ENCODE results near the gene AVPR2.

Gene AVPR2

DNA sequence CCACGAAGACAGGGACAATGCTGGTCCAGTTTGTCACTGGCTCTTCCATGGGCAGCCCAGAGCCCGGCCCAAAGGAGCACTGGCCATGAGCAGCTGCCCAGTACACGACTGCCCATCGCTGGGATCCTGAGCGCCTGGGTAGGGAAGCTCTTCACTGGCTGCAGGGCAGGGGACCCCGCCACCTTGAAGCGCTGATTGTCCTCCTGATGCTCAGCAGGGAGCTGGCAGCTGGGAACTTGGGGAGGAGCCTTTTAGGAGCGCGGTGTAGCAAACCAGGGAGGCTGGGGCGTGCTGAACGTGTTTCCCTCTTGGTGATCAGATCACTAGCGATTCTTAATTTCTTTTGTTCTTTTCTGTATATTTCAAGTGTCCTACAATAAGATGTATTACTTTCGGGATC is 20.3 kb upstream of the AVPR2 start:
- H3K79me2 ChIP-seq (ENCODE audit: insufficient read depth, low read length), result no peaks in the 10 kb centered on the region
- no peak for ATAC-seq (ENCODE audit: insufficient read depth, low read depth)
- no peaks in the 10 kb centered on the region for H3K4me1 ChIP-seq (ENCODE audit: insufficient read depth, low read length)
- no peak overlapping the region for H3K4me3 ChIP-seq (ENCODE audit: low read depth in 1 of 2, low read length in 2 of 2)
- no peak overlapping the region for H2AFZ ChIP-seq (ENCODE audit: low read depth, low read length)
- no peaks in the 10 kb centered on the region for H3K36me3 ChIP-seq (ENCODE audit: insufficient read depth, low read length)
- no peaks in the 10 kb centered on the region for H3K9me3 ChIP-seq (ENCODE audit: insufficient read depth, low read length, severe bottlenecking)
- no peak for TF ChIP-seq EZH2 (IDR thresholded peaks at IDR 0.05; ENCODE audit: borderline replicate concordance, low read depth, low read length, severe bottlenecking)
- H3K27me3 ChIP-seq (ENCODE audit: insufficient read depth, low read length, poor library complexity), result no peaks in the 10 kb centered on the region
- no peak overlapping the region for H3K9ac ChIP-seq (ENCODE audit: low read depth, low read length)
- no peaks in the 10 kb centered on the region for H4K20me1 ChIP-seq (ENCODE audit: insufficient read depth, low read length)
- no peak overlapping the region for H3K27ac ChIP-seq (ENCODE audit: low read length)
- H3K4me2 ChIP-seq (ENCODE audit: insufficient read depth, low read length), result no peak overlapping the region
- no peak for DNase-seq

DNA sequence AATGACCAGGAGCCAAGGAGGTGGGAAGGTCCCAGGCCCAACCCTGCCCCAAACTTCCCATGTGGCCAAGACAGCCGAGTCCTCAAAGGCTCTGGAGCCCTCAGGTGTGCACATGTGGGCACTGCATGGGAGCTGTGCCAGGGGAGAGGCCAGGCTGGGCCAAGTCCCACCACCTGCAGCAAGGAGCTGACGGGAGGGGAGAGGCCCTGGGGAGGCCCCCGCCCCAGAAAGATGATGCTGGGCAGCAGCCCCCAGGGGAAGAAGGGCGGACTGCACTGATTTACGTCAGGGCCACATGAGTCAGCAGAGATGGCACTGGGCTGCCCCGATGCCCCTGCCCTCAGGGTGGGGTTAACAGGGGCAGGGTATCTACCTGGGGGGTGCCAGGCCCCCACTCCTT is 19.9 kb upstream of the AVPR2 start:
- H4K20me1 ChIP-seq (ENCODE audit: insufficient read depth, low read length), result no peaks in the 10 kb centered on the region
- H2AFZ ChIP-seq (ENCODE audit: low read depth, low read length), result no peak overlapping the region
- no peaks in the 10 kb centered on the region for H3K36me3 ChIP-seq (ENCODE audit: insufficient read depth, low read length)
- H3K27me3 ChIP-seq (ENCODE audit: insufficient read depth, low read length, poor library complexity), result no peaks in the 10 kb centered on the region
- no peak overlapping the region for H3K4me3 ChIP-seq (ENCODE audit: low read depth in 1 of 2, low read length in 2 of 2)
- H3K79me2 ChIP-seq (ENCODE audit: insufficient read depth, low read length), result no peaks in the 10 kb centered on the region
- no peaks in the 10 kb centered on the region for H3K9me3 ChIP-seq (ENCODE audit: insufficient read depth, low read length, severe bottlenecking)
- H3K9ac ChIP-seq (ENCODE audit: low read depth, low read length), result no peak overlapping the region
- ATAC-seq (ENCODE audit: insufficient read depth, low read depth) (peak; percentile 50; the same call in 1 of the 3 replicates), DNase-seq (no peak)
- no peak overlapping the region for H3K4me2 ChIP-seq (ENCODE audit: insufficient read depth, low read length)
- H3K27ac ChIP-seq (ENCODE audit: low read length), result no peak overlapping the region
- H3K4me1 ChIP-seq (ENCODE audit: insufficient read depth, low read length), result no peaks in the 10 kb centered on the region
- TF ChIP-seq, protein P1, sequence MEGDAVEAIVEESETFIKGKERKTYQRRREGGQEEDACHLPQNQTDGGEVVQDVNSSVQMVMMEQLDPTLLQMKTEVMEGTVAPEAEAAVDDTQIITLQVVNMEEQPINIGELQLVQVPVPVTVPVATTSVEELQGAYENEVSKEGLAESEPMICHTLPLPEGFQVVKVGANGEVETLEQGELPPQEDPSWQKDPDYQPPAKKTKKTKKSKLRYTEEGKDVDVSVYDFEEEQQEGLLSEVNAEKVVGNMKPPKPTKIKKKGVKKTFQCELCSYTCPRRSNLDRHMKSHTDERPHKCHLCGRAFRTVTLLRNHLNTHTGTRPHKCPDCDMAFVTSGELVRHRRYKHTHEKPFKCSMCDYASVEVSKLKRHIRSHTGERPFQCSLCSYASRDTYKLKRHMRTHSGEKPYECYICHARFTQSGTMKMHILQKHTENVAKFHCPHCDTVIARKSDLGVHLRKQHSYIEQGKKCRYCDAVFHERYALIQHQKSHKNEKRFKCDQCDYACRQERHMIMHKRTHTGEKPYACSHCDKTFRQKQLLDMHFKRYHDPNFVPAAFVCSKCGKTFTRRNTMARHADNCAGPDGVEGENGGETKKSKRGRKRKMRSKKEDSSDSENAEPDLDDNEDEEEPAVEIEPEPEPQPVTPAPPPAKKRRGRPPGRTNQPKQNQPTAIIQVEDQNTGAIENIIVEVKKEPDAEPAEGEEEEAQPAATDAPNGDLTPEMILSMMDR (IDR thresholded peaks at IDR 0.05; ENCODE audit: borderline replicate concordance, extremely low read depth, low read length, poor library complexity, severe bottlenecking), result peak; percentile 40
- TF ChIP-seq EZH2 (IDR thresholded peaks at IDR 0.05; ENCODE audit: borderline replicate concordance, low read depth, low read length, severe bottlenecking), result no peak

DNA sequence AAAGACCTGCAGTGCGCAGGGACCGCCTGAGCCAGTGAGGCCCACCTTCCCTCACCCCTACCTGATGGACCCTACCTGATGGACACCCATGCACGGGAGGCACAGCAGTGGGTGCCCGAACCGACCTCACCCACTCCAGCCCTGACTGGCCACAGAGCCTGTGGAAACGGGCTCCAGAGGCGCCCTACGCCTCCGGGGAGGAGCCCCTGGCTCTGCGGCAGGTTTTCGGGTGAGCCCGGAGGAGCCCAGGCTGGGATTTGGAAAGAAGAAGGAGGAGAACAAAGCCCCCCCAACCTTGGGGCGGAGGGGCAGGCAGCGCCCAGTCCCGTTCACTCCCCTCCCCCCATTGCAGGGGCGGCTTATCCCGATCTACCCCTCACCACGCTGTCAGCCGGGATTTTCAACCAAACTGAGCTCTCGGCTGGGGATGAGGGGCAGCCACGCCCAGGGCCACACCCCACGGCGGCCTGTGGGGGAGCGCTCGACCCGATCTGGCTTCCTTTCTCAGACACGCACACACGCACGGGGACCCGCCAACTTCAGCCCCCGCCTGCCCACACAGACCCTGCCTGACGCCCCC is 19.2 kb upstream of the AVPR2 start:
- no peaks in the 10 kb centered on the region for H4K20me1 ChIP-seq (ENCODE audit: insufficient read depth, low read length)
- H3K9me3 ChIP-seq (ENCODE audit: insufficient read depth, low read length, severe bottlenecking), result no peaks in the 10 kb centered on the region
- H3K27me3 ChIP-seq (ENCODE audit: insufficient read depth, low read length, poor library complexity), result no peaks in the 10 kb centered on the region
- no peak overlapping the region for H3K9ac ChIP-seq (ENCODE audit: low read depth, low read length)
- H3K4me1 ChIP-seq (ENCODE audit: insufficient read depth, low read length), result no peaks in the 10 kb centered on the region
- TF ChIP-seq, protein P1 (IDR thresholded peaks at IDR 0.05; ENCODE audit: borderline replicate concordance, extremely low read depth, low read length, poor library complexity, severe bottlenecking), result no peak
- TF ChIP-seq EZH2 (IDR thresholded peaks at IDR 0.05; ENCODE audit: borderline replicate concordance, low read depth, low read length, severe bottlenecking), result no peak
- DNase-seq (no peak), ATAC-seq (ENCODE audit: insufficient read depth, low read depth) (no peak)
- no peaks in the 10 kb centered on the region for H3K36me3 ChIP-seq (ENCODE audit: insufficient read depth, low read length)
- no peak overlapping the region for H3K4me3 ChIP-seq (ENCODE audit: low read depth in 1 of 2, low read length in 2 of 2)
- H3K27ac ChIP-seq (ENCODE audit: low read length), result no peak overlapping the region
- no peak overlapping the region for H2AFZ ChIP-seq (ENCODE audit: low read depth, low read length)
- no peaks in the 10 kb centered on the region for H3K79me2 ChIP-seq (ENCODE audit: insufficient read depth, low read length)
- no peak overlapping the region for H3K4me2 ChIP-seq (ENCODE audit: insufficient read depth, low read length)

DNA sequence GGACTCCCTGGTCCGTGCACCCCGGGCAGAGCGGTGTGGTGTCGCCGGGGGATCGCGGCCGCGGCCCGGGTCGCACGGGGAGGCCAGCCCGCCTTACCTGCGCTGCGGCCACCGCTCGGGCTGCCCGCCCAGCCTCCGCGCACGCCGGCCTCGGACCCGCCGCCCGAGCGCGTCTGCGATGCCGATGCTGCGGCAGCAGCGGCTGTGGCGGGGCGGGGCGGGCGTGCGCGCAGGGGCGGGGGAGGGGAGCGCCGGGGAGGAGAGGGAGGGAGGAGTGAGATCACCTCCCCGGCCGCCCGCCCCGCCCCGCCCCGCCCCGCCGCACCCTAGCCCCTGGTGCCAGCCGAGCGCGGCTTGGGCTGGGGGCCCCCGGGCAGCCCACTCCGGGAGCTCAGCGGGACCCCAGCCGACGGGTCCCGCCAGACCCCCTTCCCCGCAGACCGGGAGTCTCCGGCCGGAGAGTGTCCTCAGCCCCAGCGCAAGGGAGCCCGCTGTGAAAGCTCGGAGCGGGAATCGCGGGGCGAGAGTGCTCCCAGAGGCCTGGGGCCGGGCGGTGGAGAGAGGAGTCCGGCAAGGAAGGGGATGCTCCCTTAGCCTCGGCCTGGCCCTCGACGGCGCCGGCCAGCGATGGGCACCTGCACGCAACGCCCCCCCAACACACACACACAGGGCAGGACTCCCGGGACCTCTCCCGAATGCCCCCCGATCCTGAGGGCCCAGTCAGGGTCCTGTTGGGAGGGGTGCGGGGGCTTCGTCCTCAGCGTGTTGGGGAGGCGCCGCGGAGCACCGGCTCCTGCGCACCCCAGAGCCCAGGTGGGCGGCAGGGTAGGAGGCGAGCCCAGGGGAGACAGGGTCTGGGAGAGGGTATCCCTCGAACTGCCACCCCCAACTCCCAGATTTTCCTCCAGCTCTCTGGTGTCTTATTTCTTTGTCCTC is 18.2 kb upstream of the AVPR2 start, which contains the start of gene L1CAM:
L1CAM (minus strand) TSS at position 206 of the 936 bp plus-strand sequence. CDS start 10,337 bp downstream, outside the sequence.
- Histone ChIP-seq H3K4me2 (ENCODE audit: insufficient read depth, low read length) (no peak within 1 kb of the TSS), H3K36me3 (ENCODE audit: insufficient read depth, low read length) (no peaks in the 10 kb centered on the region), H2AFZ (ENCODE audit: low read depth, low read length) (no peak within 1 kb of the TSS), H3K4me3 (ENCODE audit: low read depth in 1 of 2, low read length in 2 of 2) (no peak within 1 kb of the TSS), H3K27ac (ENCODE audit: low read length) (no peak within 1 kb of the TSS), H3K4me1 (ENCODE audit: insufficient read depth, low read length) (no peaks in the 10 kb centered on the region), H3K9me3 (ENCODE audit: insufficient read depth, low read length, severe bottlenecking) (no peaks in the 10 kb centered on the region), H3K79me2 (ENCODE audit: insufficient read depth, low read length) (no peaks in the 10 kb centered on the region), H3K9ac (ENCODE audit: low read depth, low read length) (no peak within 1 kb of the TSS), H3K27me3 (ENCODE audit: insufficient read depth, low read length, poor library complexity) (no peaks in the 10 kb centered on the region), H4K20me1 (ENCODE audit: insufficient read depth, low read length) (no peaks in the 10 kb centered on the region)
- ATAC-seq (ENCODE audit: insufficient read depth, low read depth), result no peak
- no peak for TF ChIP-seq EZH2 (IDR thresholded peaks at IDR 0.05; ENCODE audit: borderline replicate concordance, low read depth, low read length, severe bottlenecking)
- TF ChIP-seq, protein P1 (IDR thresholded peaks at IDR 0.05; ENCODE audit: borderline replicate concordance, extremely low read depth, low read length, poor library complexity, severe bottlenecking), result no peak
- DNase-seq, result no peak

Data from DND-41 (cell line).